Epithelial cell of esophagus (primary cell): ENCODE data around the gene TAPBP.
"Not testable (repeated sequence)": the region's sequence is repeated elsewhere in the genome, so short reads cannot be mapped to it uniquely, and the experiment has no call there.

ENCODE experiments used
- DNase-seq: peaks from one replicate; pipeline ENCODE4 v3.0.0; 2010; ENCODE audit warnings: low read depth
- H3K4me3 ChIP-seq: 2 replicates; pipeline ENCODE4 v1.5.1; 2011; ENCODE audit warnings: mild to moderate bottlenecking, low read length, control low read depth
- TF ChIP-seq, protein P1 (sequence below): IDR thresholded peaks from 2 replicates; pipeline ENCODE4 v1.5.1; 2011; ENCODE audit warnings: low read depth, mild to moderate bottlenecking, low read length, control low read depth, inconsistent platforms; ENCODE audit not compliant: insufficient read depth; ENCODE audit errors: missing control alignments

TAPBP gene

GRCh38 chr6:33286946-33287914 is 26.6 kb downstream of the TAPBP start:
- TF ChIP-seq, protein P1, sequence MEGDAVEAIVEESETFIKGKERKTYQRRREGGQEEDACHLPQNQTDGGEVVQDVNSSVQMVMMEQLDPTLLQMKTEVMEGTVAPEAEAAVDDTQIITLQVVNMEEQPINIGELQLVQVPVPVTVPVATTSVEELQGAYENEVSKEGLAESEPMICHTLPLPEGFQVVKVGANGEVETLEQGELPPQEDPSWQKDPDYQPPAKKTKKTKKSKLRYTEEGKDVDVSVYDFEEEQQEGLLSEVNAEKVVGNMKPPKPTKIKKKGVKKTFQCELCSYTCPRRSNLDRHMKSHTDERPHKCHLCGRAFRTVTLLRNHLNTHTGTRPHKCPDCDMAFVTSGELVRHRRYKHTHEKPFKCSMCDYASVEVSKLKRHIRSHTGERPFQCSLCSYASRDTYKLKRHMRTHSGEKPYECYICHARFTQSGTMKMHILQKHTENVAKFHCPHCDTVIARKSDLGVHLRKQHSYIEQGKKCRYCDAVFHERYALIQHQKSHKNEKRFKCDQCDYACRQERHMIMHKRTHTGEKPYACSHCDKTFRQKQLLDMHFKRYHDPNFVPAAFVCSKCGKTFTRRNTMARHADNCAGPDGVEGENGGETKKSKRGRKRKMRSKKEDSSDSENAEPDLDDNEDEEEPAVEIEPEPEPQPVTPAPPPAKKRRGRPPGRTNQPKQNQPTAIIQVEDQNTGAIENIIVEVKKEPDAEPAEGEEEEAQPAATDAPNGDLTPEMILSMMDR = no peak
- no peak for DNase-seq
- H3K4me3 ChIP-seq = no peak overlapping the region

DNA sequence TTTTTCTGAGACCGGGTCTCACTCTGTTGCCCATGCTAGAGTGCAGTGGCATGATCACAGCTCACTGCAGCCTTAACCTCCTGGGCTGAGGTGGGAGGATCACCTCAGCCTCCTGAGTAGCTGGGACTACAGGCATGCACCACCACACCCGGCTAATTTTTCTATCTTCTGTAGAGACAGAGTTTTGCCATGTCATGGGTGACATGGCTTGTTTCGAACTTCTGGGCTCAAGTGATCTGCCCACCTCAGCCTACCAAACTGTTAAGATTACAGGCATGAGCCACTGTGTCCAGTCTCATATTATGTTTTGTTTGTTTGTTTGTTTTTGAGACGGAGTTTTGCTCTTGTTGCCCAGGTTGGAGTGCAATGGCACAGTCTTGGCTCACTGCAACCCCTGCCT is 28.7 kb downstream of the TAPBP start:
- not testable (repeated sequence) for DNase-seq, H3K4me3 ChIP-seq

GRCh38 chr6:33280539-33280938 is 33.3 kb downstream of the TAPBP start:
- no peak for DNase-seq
- H3K4me3 ChIP-seq = no peak overlapping the region
- TF ChIP-seq, protein P1 = no peak

DNA sequence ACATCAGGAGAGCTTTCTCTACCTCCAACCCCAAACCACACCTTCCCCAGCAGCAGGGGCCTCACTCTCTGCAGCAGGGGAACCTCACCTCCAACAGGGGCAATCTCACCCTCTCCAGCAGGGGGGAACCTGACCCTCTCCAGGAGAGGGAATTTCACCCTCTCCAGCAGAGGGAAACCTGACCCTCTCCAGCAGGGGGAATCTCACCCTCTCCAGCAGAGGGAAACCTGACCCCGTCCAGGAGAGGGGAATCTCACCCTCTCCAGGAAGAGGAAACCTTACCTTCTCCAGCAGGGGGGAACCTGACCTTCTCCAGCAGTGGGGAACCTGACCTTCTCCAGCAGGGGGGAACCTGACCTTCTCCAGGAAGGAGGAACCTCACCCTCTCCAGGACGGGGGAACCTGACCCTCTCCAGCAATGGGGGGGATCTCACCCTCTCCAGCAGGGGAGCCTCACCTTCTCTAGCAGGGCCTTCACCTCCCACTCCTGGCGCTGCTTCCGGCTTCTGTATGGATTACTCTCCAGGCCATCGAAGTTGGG is 33.8 kb downstream of the TAPBP start:
- TF ChIP-seq, protein P1 = peak; percentile 66
- peak; percentile 77 for DNase-seq
- H3K4me3 ChIP-seq = no peak overlapping the region

GRCh38 chr6:33279257-33279695 is 34.6 kb downstream of the TAPBP start:
- TF ChIP-seq, protein P1 = no peak
- H3K4me3 ChIP-seq = no peak overlapping the region
- DNase-seq = no peak

GRCh38 chr6:33278810-33279209 is 35.1 kb downstream of the TAPBP start:
- TF ChIP-seq, protein P1 = no peak
- no peak for DNase-seq
- no peak overlapping the region for H3K4me3 ChIP-seq

DNA sequence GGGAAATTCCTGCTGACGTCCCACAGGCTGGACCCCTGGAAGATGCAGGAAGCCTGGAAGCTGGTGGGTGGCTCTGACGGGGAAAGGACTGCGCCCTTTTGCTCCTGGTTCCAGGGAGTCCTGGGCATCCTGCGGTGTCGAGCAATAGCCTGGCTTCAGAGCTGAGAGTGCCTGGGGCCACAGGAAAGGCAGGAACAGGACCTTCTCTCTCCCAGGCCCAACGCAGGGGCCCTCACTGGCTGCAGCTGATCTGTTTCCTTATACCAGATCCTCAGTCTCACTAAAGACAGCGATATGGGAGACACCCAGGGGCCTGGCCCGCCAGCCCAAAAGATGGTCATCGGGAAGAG is 35.5 kb downstream of the TAPBP start:
- TF ChIP-seq, protein P1 = no peak
- H3K4me3 ChIP-seq = no peak overlapping the region
- DNase-seq = no peak
